ENCODE measurements around the gene CRISPLD2. TPM values are rescaled to one million over a fixed set of nuclear protein-coding genes. Genes with fewer than 3 reads are reported as not detected.

Gene CRISPLD2
- polyA plus RNA-seq, 1 donor from 2014 or later, result 0.06 TPM

- Histone ChIP-seq H2AFZ (ENCODE audit: low read depth, low read length) (no peak overlapping the region), H3K9me3 (ENCODE audit: low read length) (no peaks in the 10 kb centered on the region), H3F3A (ENCODE audit: insufficient read depth, low read length, poor library complexity, severe bottlenecking) (no peaks in the 10 kb centered on the region), H3K36me3 (ENCODE audit: insufficient read depth, low read length) (no peaks in the 10 kb centered on the region), H4K20me1 (ENCODE audit: insufficient read depth) (no peaks in the 10 kb centered on the region), H3K4me3 (ENCODE audit: low read length) (no peak overlapping the region), H3K79me2 (replicated peaks; ENCODE audit: insufficient read depth, low read length) (no peaks in the 10 kb centered on the region), H3K27ac (ENCODE audit: low read length) (no peak overlapping the region), H3K9ac (ENCODE audit: low read length) (no peak overlapping the region), H3K27me3 (ENCODE audit: insufficient read depth, low read depth, low read length) (no peaks in the 10 kb centered on the region), H3K9me2 (ENCODE audit: insufficient read depth, low read length) (no peaks in the 10 kb centered on the region), H3K4me2 (ENCODE audit: low read length) (no peak overlapping the region)
- TF ChIP-seq CTCF (IDR thresholded peaks at IDR 0.05; ENCODE audit: poor library complexity, severe bottlenecking) (no peak), EP300 (conservative IDR thresholded peaks at IDR 0.05; ENCODE audit: poor library complexity, severe bottlenecking) (no peak), POLR2AphosphoS5 (IDR thresholded peaks at IDR 0.05) (no peak), RAD21 (conservative IDR thresholded peaks at IDR 0.05) (no peak), TAF1 (IDR thresholded peaks at IDR 0.05; ENCODE audit: low read depth) (no peak), EZH2 (IDR thresholded peaks at IDR 0.05; ENCODE audit: borderline replicate concordance, insufficient read depth, low read length, poor library complexity, severe bottlenecking) (no peak), REST (IDR thresholded peaks at IDR 0.05; ENCODE audit: borderline replicate concordance) (no peak), MXI1 (conservative IDR thresholded peaks at IDR 0.05; ENCODE audit: poor library complexity, severe bottlenecking) (no peak), SMC3 (conservative IDR thresholded peaks at IDR 0.05; ENCODE audit: poor library complexity) (no peak)
Observed at GRCh38 chr16:84810518-84811273, 9.1 kb upstream of the CRISPLD2 start.

- TF ChIP-seq REST (IDR thresholded peaks at IDR 0.05; ENCODE audit: borderline replicate concordance) (no peak), RAD21 (conservative IDR thresholded peaks at IDR 0.05) (no peak), EZH2 (IDR thresholded peaks at IDR 0.05; ENCODE audit: borderline replicate concordance, insufficient read depth, low read length, poor library complexity, severe bottlenecking) (no peak), SMC3 (conservative IDR thresholded peaks at IDR 0.05; ENCODE audit: poor library complexity) (no peak), EP300 (conservative IDR thresholded peaks at IDR 0.05; ENCODE audit: poor library complexity, severe bottlenecking) (no peak), MXI1 (conservative IDR thresholded peaks at IDR 0.05; ENCODE audit: poor library complexity, severe bottlenecking) (no peak), TAF1 (IDR thresholded peaks at IDR 0.05; ENCODE audit: low read depth) (no peak), POLR2AphosphoS5 (IDR thresholded peaks at IDR 0.05) (no peak), CTCF (IDR thresholded peaks at IDR 0.05; ENCODE audit: poor library complexity, severe bottlenecking) (no peak)
- Histone ChIP-seq H3K9me3 (ENCODE audit: low read length) (no peaks in the 10 kb centered on the region), H3K36me3 (ENCODE audit: insufficient read depth, low read length) (no peaks in the 10 kb centered on the region), H3K4me2 (ENCODE audit: low read length) (no peak overlapping the region), H3K79me2 (replicated peaks; ENCODE audit: insufficient read depth, low read length) (no peaks in the 10 kb centered on the region), H2AFZ (ENCODE audit: low read depth, low read length) (no peak overlapping the region), H3K4me3 (ENCODE audit: low read length) (no peak overlapping the region), H3K9me2 (ENCODE audit: insufficient read depth, low read length) (no peaks in the 10 kb centered on the region), H3F3A (ENCODE audit: insufficient read depth, low read length, poor library complexity, severe bottlenecking) (no peaks in the 10 kb centered on the region), H4K20me1 (ENCODE audit: insufficient read depth) (no peaks in the 10 kb centered on the region), H3K27me3 (ENCODE audit: insufficient read depth, low read depth, low read length) (no peaks in the 10 kb centered on the region), H3K27ac (ENCODE audit: low read length) (no peak overlapping the region), H3K9ac (ENCODE audit: low read length) (no peak overlapping the region)
Observed at GRCh38 chr16:84811529-84811928, 8.3 kb upstream of the CRISPLD2 start.
